Lung (tissue), 12 donors: Measurements from ENCODE around the gene TLE4. TPM values are rescaled to one million over a fixed set of nuclear protein-coding genes. Genes with fewer than 3 reads are reported as not detected.

Experiments
- ATAC-seq: fragments of 200-7000 bp; cut with Tn5 transposase; one replicate; pipeline ENCODE4 v1.9.1; 2020; ENCODE audit warnings: moderate number of reproducible peaks; ENCODE audit not compliant: insufficient read depth, low FRiP score
- DNase-seq, 3 donors: peaks; one replicate each; pipeline ENCODE4 v3.0.0-alpha.2; 2013 to 2017
- H3K27ac ChIP-seq, 2 donors: one replicate each; pipeline ENCODE4 v1.5.1; 2013; ENCODE audit warnings: mild to moderate bottlenecking in 2 of 2, moderate library complexity in 2 of 2, control low read depth in 1 of 2, inconsistent platforms in 1 of 2, low read depth in 1 of 2, low read length in 1 of 2
- H3K27me3 ChIP-seq, 3 donors: one replicate each; pipeline ENCODE4 v1.5.1; 2013; ENCODE audit warnings: low read length in 2 of 3; ENCODE audit not compliant: control insufficient read depth in 3 of 3, insufficient read depth in 3 of 3
- H3K36me3 ChIP-seq, 4 donors: one replicate each; pipeline ENCODE4 v1.5.1; 2013; ENCODE audit warnings: low read length in 4 of 4, mild to moderate bottlenecking in 1 of 4, moderate library complexity in 1 of 4; ENCODE audit not compliant: control insufficient read depth in 4 of 4, insufficient read depth in 4 of 4
- H3K4me1 ChIP-seq, 5 donors: one replicate each; pipeline ENCODE4 v1.5.1; 2013; ENCODE audit warnings: low read length in 5 of 5, mild to moderate bottlenecking in 2 of 5, moderate library complexity in 1 of 5; ENCODE audit not compliant: control insufficient read depth in 5 of 5, insufficient read depth in 5 of 5
- H3K4me3 ChIP-seq: one replicate; pipeline ENCODE4 v1.5.1; 2013; ENCODE audit warnings: mild to moderate bottlenecking, control low read depth, moderate library complexity
- H3K9ac ChIP-seq, 2 donors: one replicate each; pipeline ENCODE4 v1.5.1; 2013; ENCODE audit warnings: low read length in 2 of 2, control low read depth in 1 of 2; ENCODE audit not compliant: insufficient read depth in 1 of 2
- H3K9me3 ChIP-seq, 4 donors: one replicate each; pipeline ENCODE4 v1.5.1; 2013; ENCODE audit warnings: low read length in 3 of 4, mild to moderate bottlenecking in 1 of 4, moderate library complexity in 1 of 4; ENCODE audit not compliant: control insufficient read depth in 4 of 4, insufficient read depth in 3 of 4
- WGBS, 2 donors: extraction: QIAGEN DNeasy Blood & Tissue Kit; methylation state at CpG; one replicate each; pipeline ENCODE4 v1.1.7; 2013; 5-methylcytosine and 5-hydroxymethylcytosine counted together
- polyA plus RNA-seq, 2 donors: library from polyadenylated mRNA; stranded (reverse); fragments of 200-250 nt; gene quantifications; one replicate each; pipeline ENCODE4 v1.2.1, GENCODE V29; 2013
- total RNA-seq, 2 donors: library from RNA; depleted of rRNA in 1 of 2; stranded (reverse); fragments of >200 nt in 1 of 2; gene quantifications; one replicate each; pipeline ENCODE4 v1.2.1, GENCODE V29; 2014 to 2021
- TF ChIP-seq, protein P1 (sequence below): IDR thresholded peaks from 2 replicates; pipeline ENCODE4 v1.5.1; 2012; ENCODE audit warnings: mild to moderate bottlenecking; ENCODE audit errors: control extremely low read depth, extremely low read depth
- donor health status: control.
- donor health status: control.
- donor health status: Bipolar disorder and iron deficiency.
- donor health status: healthy.
- donor health status: DM: yes; HTN: yes; CAD: no.

The TLE4 gene
- total and polyA plus RNA-seq, 4 donors = 6.1 to 44.1 (median 26.3) TPM

- DNase-seq = no peak
- no peak for ATAC-seq
- Histone ChIP-seq H3K36me3 (peaks cover 0 to 5% (median 0%) of the 10 kb centered on the region in 4 donors), H3K27me3 (no peaks in the 10 kb centered on the region), H3K27ac (no peak overlapping the region), H3K4me3 (no peak overlapping the region), H3K9ac (no peak overlapping the region), H3K9me3 (no peaks in the 10 kb centered on the region), H3K4me1 (peaks cover 0 to 10% (median 4%) of the 10 kb centered on the region in 5 donors)
- TF ChIP-seq, protein P1, sequence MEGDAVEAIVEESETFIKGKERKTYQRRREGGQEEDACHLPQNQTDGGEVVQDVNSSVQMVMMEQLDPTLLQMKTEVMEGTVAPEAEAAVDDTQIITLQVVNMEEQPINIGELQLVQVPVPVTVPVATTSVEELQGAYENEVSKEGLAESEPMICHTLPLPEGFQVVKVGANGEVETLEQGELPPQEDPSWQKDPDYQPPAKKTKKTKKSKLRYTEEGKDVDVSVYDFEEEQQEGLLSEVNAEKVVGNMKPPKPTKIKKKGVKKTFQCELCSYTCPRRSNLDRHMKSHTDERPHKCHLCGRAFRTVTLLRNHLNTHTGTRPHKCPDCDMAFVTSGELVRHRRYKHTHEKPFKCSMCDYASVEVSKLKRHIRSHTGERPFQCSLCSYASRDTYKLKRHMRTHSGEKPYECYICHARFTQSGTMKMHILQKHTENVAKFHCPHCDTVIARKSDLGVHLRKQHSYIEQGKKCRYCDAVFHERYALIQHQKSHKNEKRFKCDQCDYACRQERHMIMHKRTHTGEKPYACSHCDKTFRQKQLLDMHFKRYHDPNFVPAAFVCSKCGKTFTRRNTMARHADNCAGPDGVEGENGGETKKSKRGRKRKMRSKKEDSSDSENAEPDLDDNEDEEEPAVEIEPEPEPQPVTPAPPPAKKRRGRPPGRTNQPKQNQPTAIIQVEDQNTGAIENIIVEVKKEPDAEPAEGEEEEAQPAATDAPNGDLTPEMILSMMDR = no peak
- WGBS, 2 donors = 83 to 89% methylated on average over 4 of the region's 4 CpGs
Measured at GRCh38 chr9:79672891-79673290, 101.1 kb downstream of the TLE4 start.

DNA sequence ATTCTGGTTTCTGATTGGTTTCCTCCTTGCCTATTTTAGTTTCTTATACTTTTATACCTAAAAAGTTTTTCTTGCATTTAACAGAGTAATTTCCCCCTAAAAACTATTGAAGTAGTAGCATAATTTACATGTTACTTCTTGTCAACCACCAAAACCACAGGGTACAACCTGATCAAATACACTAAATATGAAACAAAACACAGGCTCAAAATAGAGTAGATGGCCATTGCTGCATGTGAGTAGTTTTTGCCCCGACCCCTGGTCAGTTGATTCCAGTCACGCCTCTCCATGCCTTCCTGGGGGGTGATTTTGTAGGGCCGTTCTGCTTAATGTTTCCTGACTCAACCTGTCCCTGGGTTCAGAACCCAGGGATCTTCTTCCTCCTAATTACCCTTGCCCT is 101.8 kb downstream of the TLE4 start:
- DNase-seq (no peak), ATAC-seq (no peak)
- Histone ChIP-seq H3K36me3 (peaks cover 0 to 5% (median 0%) of the 10 kb centered on the region in 4 donors), H3K4me3 (no peak overlapping the region), H3K4me1 (peaks cover 0 to 4% (median 0%) of the 10 kb centered on the region in 5 donors), H3K27ac (no peak overlapping the region), H3K9ac (no peak overlapping the region), H3K9me3 (no peaks in the 10 kb centered on the region), H3K27me3 (no peaks in the 10 kb centered on the region)
- WGBS, 2 donors = 66 to 85% methylated on average over 3 of the region's 3 CpGs
- TF ChIP-seq, protein P1 = no peak

GRCh38 chr9:79674052-79674777 is 102.5 kb downstream of the TLE4 start:
- H3K36me3 ChIP-seq = peaks cover 0 to 5% (median 0%) of the 10 kb centered on the region in 4 donors
- H3K9ac ChIP-seq = no peak overlapping the region
- H3K27ac ChIP-seq = no peak overlapping the region
- ATAC-seq = no peak
- peaks cover 0 to 4% (median 0%) of the 10 kb centered on the region in 5 donors for H3K4me1 ChIP-seq
- 89 to 90% methylated on average over 7 of the region's 7 CpGs for WGBS, 2 donors
- no peaks in the 10 kb centered on the region for H3K9me3 ChIP-seq
- no peak for DNase-seq
- TF ChIP-seq, protein P1 = no peak
- no peaks in the 10 kb centered on the region for H3K27me3 ChIP-seq
- H3K4me3 ChIP-seq = no peak overlapping the region
